ENCODE data around the gene DHH. TPM values are rescaled to one million over a fixed set of nuclear protein-coding genes. Genes with fewer than 3 reads are reported as not detected.
"Not testable (repeated sequence)": the region's sequence is repeated elsewhere in the genome, so short reads cannot be mapped to it uniquely, and the experiment has no call there.

Gene DHH
- under 1 TPM; 0.26 to 0.54 (median 0.46) TPM for total RNA-seq
- long read RNA-seq, donor 1 = 0 reads
- long read RNA-seq, donor 2, partial matches to known transcripts = 1 of 1 reads
- long read RNA-seq, donor 2, other reads (novel, unspliced or antisense) = 0 of 1 reads

- H3K36me3 ChIP-seq (ENCODE audit: low read depth) = no peaks in the 10 kb centered on the region
- DNase-seq (peak in 2 of 3 donors; percentile 33 to 48), ATAC-seq (peak; percentile 30)
- intact Hi-C loops (cut with DNase I, micrococcal nuclease) = no loop called here
- H3K4me3 ChIP-seq = no peak within 1 kb of the TSS
- peaks cover 32% of the 10 kb centered on the region for H3K4me1 ChIP-seq (ENCODE audit: low read depth)
- no peak for TF ChIP-seq CTCF (IDR thresholded peaks at IDR 0.05)
- no peaks in the 10 kb centered on the region for H3K9me3 ChIP-seq
Observed at GRCh38 chr12:49094160-49094974, at the start of gene DHH. TSS of gene DHH (minus strand) at chr12:49094801. CDS start at chr12:49094512, 289 bp downstream.

GRCh38 chr12:49144384-49144783 lies 49.8 kb upstream of the DHH start:
- Histone ChIP-seq H3K9me3 (no peaks in the 10 kb centered on the region), H3K4me1 (ENCODE audit: low read depth) (no peaks in the 10 kb centered on the region), H3K4me3 (no peak overlapping the region), H3K36me3 (ENCODE audit: low read depth) (no peaks in the 10 kb centered on the region)
- TF ChIP-seq CTCF (IDR thresholded peaks at IDR 0.05) = no peak
- ATAC-seq (no peak), DNase-seq (no peak)
- intact Hi-C loops (cut with DNase I, micrococcal nuclease) = no loop called here

GRCh38 chr12:49138999-49139398 lies 44.4 kb upstream of the DHH start:
- intact Hi-C loops (cut with DNase I, micrococcal nuclease) = loop anchor here in 1 of 2 donors (10.0 kb wide), 1 partner anchor 46 kb away; the partner anchor contains the start of gene TUBA1A
- Histone ChIP-seq H3K4me1 (ENCODE audit: low read depth) (no peaks in the 10 kb centered on the region), H3K9me3 (no peaks in the 10 kb centered on the region), H3K4me3 (no peak overlapping the region), H3K36me3 (ENCODE audit: low read depth) (no peaks in the 10 kb centered on the region)
- TF ChIP-seq CTCF (IDR thresholded peaks at IDR 0.05) = no peak
- ATAC-seq (no peak), DNase-seq (no peak)

GRCh38 chr12:49138587-49138986 lies 44.0 kb upstream of the DHH start:
- no peaks in the 10 kb centered on the region for H3K36me3 ChIP-seq (ENCODE audit: low read depth)
- intact Hi-C loops (cut with DNase I, micrococcal nuclease) = loop anchor here in 1 of 2 donors (10.0 kb wide), 1 partner anchor 46 kb away; the partner anchor contains the start of gene TUBA1A
- H3K9me3 ChIP-seq = no peaks in the 10 kb centered on the region
- no peaks in the 10 kb centered on the region for H3K4me1 ChIP-seq (ENCODE audit: low read depth)
- no peak overlapping the region for H3K4me3 ChIP-seq
- no peak for TF ChIP-seq CTCF (IDR thresholded peaks at IDR 0.05)
- ATAC-seq (no peak), DNase-seq (no peak)

- intact Hi-C loops (cut with DNase I, micrococcal nuclease) = loop anchor here in 1 of 2 donors (10.0 kb wide), 1 partner anchor 47 kb away; the partner anchor contains the start of gene TUBA1A
Observed at GRCh38 chr12:49137476-49137875, 42.9 kb upstream of the DHH start.

GRCh38 chr12:49136997-49137396 lies 42.4 kb upstream of the DHH start:
- H3K9me3 ChIP-seq; H3K36me3 ChIP-seq (ENCODE audit: low read depth); H3K4me3 ChIP-seq; DNase-seq; ATAC-seq; H3K4me1 ChIP-seq (ENCODE audit: low read depth): not testable (repeated sequence)
- intact Hi-C loops (cut with DNase I, micrococcal nuclease) = loop anchor here in 1 of 2 donors (10.0 kb wide), 1 partner anchor 48 kb away; the partner anchor contains the start of gene TUBA1A

More at GRCh38 chr12:49137476-49137875, 42.9 kb upstream of the DHH start:
- ATAC-seq (no peak), DNase-seq (no peak)
- no peak overlapping the region for H3K4me3 ChIP-seq
- no peak for TF ChIP-seq CTCF (IDR thresholded peaks at IDR 0.05)
- no peaks in the 10 kb centered on the region for H3K36me3 ChIP-seq (ENCODE audit: low read depth)
- H3K9me3 ChIP-seq = no peaks in the 10 kb centered on the region
- H3K4me1 ChIP-seq (ENCODE audit: low read depth) = no peaks in the 10 kb centered on the region

All from mucosa of descending colon (tissue), 3 donors.